ENCODE measurements around the gene TNS3. TPM values are rescaled to one million over a fixed set of nuclear protein-coding genes. Genes with fewer than 3 reads are reported as not detected.

The TNS3 gene
- total RNA-seq, 1 experiment from 2014 or later = 9.5 TPM

GRCh38 chr7:47557694-47558670 is 23.9 kb downstream of the TNS3 start:
- Histone ChIP-seq H3K56ac (ENCODE audit: insufficient read length, low read depth, low read length) (no peak overlapping the region), H2AK5ac (ENCODE audit: insufficient read length, low read length) (no peak overlapping the region)
- no peak overlapping the region for H3K4me3 Mint-ChIP-seq

More at GRCh38 chr7:47557694-47558670, 23.9 kb downstream of the TNS3 start:
- H3K4me2 ChIP-seq (ENCODE audit: insufficient read depth, insufficient read length, low read length) = no peak overlapping the region
- H4K20me1 ChIP-seq (ENCODE audit: control insufficient read depth, insufficient read depth, insufficient read length) = no peaks in the 10 kb centered on the region
- H3K4me1 ChIP-seq (ENCODE audit: insufficient read depth, low read length) = peaks cover 7% of the 10 kb centered on the region; the same call in 1 of the 2 replicates
- H2BK20ac ChIP-seq (ENCODE audit: low read depth, low read length, poor library complexity, severe bottlenecking) = no peak overlapping the region
- H3K27me3 Mint-ChIP-seq (ENCODE audit: low read depth) = peaks cover 1% of the 10 kb centered on the region; the same call in 1 of the 2 replicates
- H3K79me1 ChIP-seq (ENCODE audit: insufficient read depth, low read depth, low read length, poor library complexity, severe bottlenecking) = no peaks in the 10 kb centered on the region
- no peak overlapping the region for H3K27ac ChIP-seq (ENCODE audit: insufficient read length, low read depth, low read length)
- TF ChIP-seq CTCF (conservative IDR thresholded peaks at IDR 0.05) = no peak
- H3K4me1 Mint-ChIP-seq = peaks cover 6 to 23% of the 10 kb centered on the region in 2 experiments
- H2BK15ac ChIP-seq (ENCODE audit: low read depth, low read length) = no peak overlapping the region
- H3K27me3 ChIP-seq (ENCODE audit: insufficient read depth, low read length) = no peaks in the 10 kb centered on the region
- no peak overlapping the region for H4K91ac ChIP-seq (ENCODE audit: insufficient read length, low read depth, low read length)
- H3K9me3 Mint-ChIP-seq = no peaks in the 10 kb centered on the region; a peak in 1 of 5 replicates
- no peaks in the 10 kb centered on the region for H3K23me2 ChIP-seq (ENCODE audit: insufficient read length, low read depth, low read length, poor library complexity, severe bottlenecking)
- no peaks in the 10 kb centered on the region for H3K9me3 ChIP-seq (ENCODE audit: control insufficient read depth, low read depth, low read length)
- no peaks in the 10 kb centered on the region; the same call in 1 of the 2 replicates for H3K79me2 ChIP-seq (ENCODE audit: insufficient read depth, low read length)
- no peak overlapping the region for H2BK5ac ChIP-seq (ENCODE audit: insufficient read length, low read length)
- no peak overlapping the region for H3K27ac Mint-ChIP-seq
- H3T11ph ChIP-seq (ENCODE audit: low read length) = no peak overlapping the region
- no peak for DNase-seq
- no peak overlapping the region; the same call in 1 of the 2 replicates for H3K14ac ChIP-seq (ENCODE audit: insufficient read depth, low read length)
- H3K23ac ChIP-seq (ENCODE audit: insufficient read length, low read depth, low read length) = no peak overlapping the region
- no peak overlapping the region for H2BK12ac ChIP-seq (ENCODE audit: insufficient read length, low read depth, low read length)
- no peak overlapping the region for H3K4ac ChIP-seq (ENCODE audit: low read depth, low read length)
- peaks cover 1 to 12% (median 7%) of the 10 kb centered on the region in 3 experiments; a peak in 5 of 7 replicates for H3K36me3 Mint-ChIP-seq (ENCODE audit: insufficient read depth in 1 of 3, low read depth in 3 of 3)
- no peak overlapping the region for H4K8ac ChIP-seq (replicated peaks; ENCODE audit: insufficient read length, low read depth, low read length)
- no peak overlapping the region for H4K5ac ChIP-seq (ENCODE audit: insufficient read length, low read depth, low read length)
- WGBS (ENCODE audit: extremely low coverage, insufficient read length, low lambda C conversion rate) = no CpG with 5 or more reads among the region's 19 CpGs
- H3K9ac ChIP-seq (ENCODE audit: extremely low read depth, insufficient read length, low read length) = no peak overlapping the region
- H2BK120ac ChIP-seq (ENCODE audit: low read depth, low read length, poor library complexity, severe bottlenecking) = no peak overlapping the region
- no peak overlapping the region for H3K18ac ChIP-seq (ENCODE audit: insufficient read length, low read depth, low read length)
- no peak overlapping the region for H2AFZ ChIP-seq (ENCODE audit: low read length)
